ENCODE results near the gene PLXNA4.
"Not testable (repeated sequence)": the region's sequence is repeated elsewhere in the genome, so short reads cannot be mapped to it uniquely, and the experiment has no call there.

Gene PLXNA4

GRCh38 chr7:132575982-132576720 lies at the start of gene PLXNA4:
Gene PLXNA4, minus strand, starts transcription at chr7:132576470. Its CDS starts 67,777 bp downstream, at chr7:132508693.
- no peak for DNase-seq

- DNase-seq = no peak
Observed at GRCh38 chr7:132625651-132626050, 49.4 kb upstream of the PLXNA4 start.

- DNase-seq = no peak
Observed at GRCh38 chr7:132622081-132622480, 45.8 kb upstream of the PLXNA4 start.

GRCh38 chr7:132619967-132620366 lies 43.7 kb upstream of the PLXNA4 start:
- no peak for DNase-seq

GRCh38 chr7:132618956-132619305 lies 42.7 kb upstream of the PLXNA4 start:
- no peak for DNase-seq

GRCh38 chr7:132618271-132618955 lies 42.1 kb upstream of the PLXNA4 start:
- no peak for DNase-seq

- no peak for DNase-seq
Observed at GRCh38 chr7:132614428-132615318, 38.4 kb upstream of the PLXNA4 start.

- no peak for DNase-seq
Observed at GRCh38 chr7:132613737-132614136, 37.5 kb upstream of the PLXNA4 start.

- DNase-seq = no peak
Observed at GRCh38 chr7:132610995-132611394, 34.7 kb upstream of the PLXNA4 start.

- no peak for DNase-seq
Observed at GRCh38 chr7:132609906-132610520, 33.7 kb upstream of the PLXNA4 start.

- no peak for DNase-seq
Observed at GRCh38 chr7:132609222-132609621, 33.0 kb upstream of the PLXNA4 start.

GRCh38 chr7:132608523-132608922 lies 32.3 kb upstream of the PLXNA4 start:
- no peak for DNase-seq

GRCh38 chr7:132607656-132608055 lies 31.4 kb upstream of the PLXNA4 start:
- DNase-seq = no peak

GRCh38 chr7:132604121-132604520 lies 27.9 kb upstream of the PLXNA4 start:
- no peak for DNase-seq

- DNase-seq = no peak
Observed at GRCh38 chr7:132603220-132603833, 27.1 kb upstream of the PLXNA4 start.

GRCh38 chr7:132601783-132602182 lies 25.5 kb upstream of the PLXNA4 start:
- no peak for DNase-seq

- DNase-seq = no peak
Observed at GRCh38 chr7:132596588-132596987, 20.3 kb upstream of the PLXNA4 start.

GRCh38 chr7:132594741-132595140 lies 18.5 kb upstream of the PLXNA4 start:
- DNase-seq = not testable (repeated sequence)

- DNase-seq = no peak
Observed at GRCh38 chr7:132592936-132593335, 16.7 kb upstream of the PLXNA4 start.

- DNase-seq = no peak
Observed at GRCh38 chr7:132592231-132592920, 16.1 kb upstream of the PLXNA4 start.

GRCh38 chr7:132590162-132590561 lies 13.9 kb upstream of the PLXNA4 start:
- no peak for DNase-seq

GRCh38 chr7:132588596-132588995 lies 12.3 kb upstream of the PLXNA4 start:
- DNase-seq = no peak

Measured in activated CD4-positive, alpha-beta T cell treated with anti-CD3 and anti-CD28 coated beads, Interleukin-2, amount 50 U/mL, for 1 hour (primary cell).